Measurements from ENCODE around the gene ZNF48. TPM values are rescaled to one million over a fixed set of nuclear protein-coding genes. Genes with fewer than 3 reads are reported as not detected.

ZNF48 gene
- polyA plus RNA-seq, 1 donor from 2014 or later = 42.3 TPM

- no peaks in the 10 kb centered on the region for H3K27me3 ChIP-seq (ENCODE audit: insufficient read depth, low read depth, low read length)
- H3K79me2 ChIP-seq (replicated peaks; ENCODE audit: insufficient read depth, low read length) = peaks cover 21% of the 10 kb centered on the region
- no peaks in the 10 kb centered on the region for H3K9me3 ChIP-seq (ENCODE audit: low read length)
- no peaks in the 10 kb centered on the region for H3K9me2 ChIP-seq (ENCODE audit: insufficient read depth, low read length)
- H2AFZ ChIP-seq (ENCODE audit: low read depth, low read length) = no peak overlapping the region
- H3K9ac ChIP-seq (ENCODE audit: low read length) = no peak overlapping the region
- TF ChIP-seq TAF1 (IDR thresholded peaks at IDR 0.05; ENCODE audit: low read depth) = no peak
- TF ChIP-seq RAD21 (conservative IDR thresholded peaks at IDR 0.05) = no peak
- no peak for TF ChIP-seq REST (IDR thresholded peaks at IDR 0.05; ENCODE audit: borderline replicate concordance)
- no peak for TF ChIP-seq POLR2AphosphoS5 (IDR thresholded peaks at IDR 0.05)
- TF ChIP-seq CTCF (IDR thresholded peaks at IDR 0.05; ENCODE audit: poor library complexity, severe bottlenecking) = no peak
- TF ChIP-seq MXI1 (conservative IDR thresholded peaks at IDR 0.05; ENCODE audit: poor library complexity, severe bottlenecking) = no peak
- no peak for TF ChIP-seq EP300 (conservative IDR thresholded peaks at IDR 0.05; ENCODE audit: poor library complexity, severe bottlenecking)
- TF ChIP-seq EZH2 (IDR thresholded peaks at IDR 0.05; ENCODE audit: borderline replicate concordance, insufficient read depth, low read length, poor library complexity, severe bottlenecking) = no peak
- no peak for TF ChIP-seq SMC3 (conservative IDR thresholded peaks at IDR 0.05; ENCODE audit: poor library complexity)
- no peaks in the 10 kb centered on the region for H3F3A ChIP-seq (ENCODE audit: insufficient read depth, low read length, poor library complexity, severe bottlenecking)
- H3K4me2 ChIP-seq (ENCODE audit: low read length) = no peak overlapping the region
- no peak overlapping the region for H3K27ac ChIP-seq (ENCODE audit: low read length)
- H4K20me1 ChIP-seq (ENCODE audit: insufficient read depth) = no peaks in the 10 kb centered on the region
- no peaks in the 10 kb centered on the region for H3K36me3 ChIP-seq (ENCODE audit: insufficient read depth, low read length)
- no peak overlapping the region for H3K4me3 ChIP-seq (ENCODE audit: low read length)
These were observed 38.0 kb upstream of the ZNF48 start for GRCh38 chr16:30357085-30357714.

- Histone ChIP-seq H3K27ac (ENCODE audit: low read length) (no peak overlapping the region), H3K36me3 (ENCODE audit: insufficient read depth, low read length) (no peaks in the 10 kb centered on the region)
These were observed 37.3 kb upstream of the ZNF48 start for GRCh38 chr16:30357715-30358576.

More at GRCh38 chr16:30357715-30358576, 37.3 kb upstream of the ZNF48 start:
- Histone ChIP-seq H3F3A (ENCODE audit: insufficient read depth, low read length, poor library complexity, severe bottlenecking) (no peaks in the 10 kb centered on the region), H2AFZ (ENCODE audit: low read depth, low read length) (no peak overlapping the region), H3K27me3 (ENCODE audit: insufficient read depth, low read depth, low read length) (no peaks in the 10 kb centered on the region), H3K9me2 (ENCODE audit: insufficient read depth, low read length) (no peaks in the 10 kb centered on the region), H3K9ac (ENCODE audit: low read length) (no peak overlapping the region), H3K9me3 (ENCODE audit: low read length) (no peaks in the 10 kb centered on the region), H3K4me3 (ENCODE audit: low read length) (no peak overlapping the region), H3K79me2 (replicated peaks; ENCODE audit: insufficient read depth, low read length) (peaks cover 21% of the 10 kb centered on the region), H3K4me2 (ENCODE audit: low read length) (no peak overlapping the region), H4K20me1 (ENCODE audit: insufficient read depth) (no peaks in the 10 kb centered on the region)
- TF ChIP-seq EP300 (conservative IDR thresholded peaks at IDR 0.05; ENCODE audit: poor library complexity, severe bottlenecking) (no peak), REST (IDR thresholded peaks at IDR 0.05; ENCODE audit: borderline replicate concordance) (no peak), RAD21 (conservative IDR thresholded peaks at IDR 0.05) (no peak), MXI1 (conservative IDR thresholded peaks at IDR 0.05; ENCODE audit: poor library complexity, severe bottlenecking) (no peak), CTCF (IDR thresholded peaks at IDR 0.05; ENCODE audit: poor library complexity, severe bottlenecking) (no peak), EZH2 (IDR thresholded peaks at IDR 0.05; ENCODE audit: borderline replicate concordance, insufficient read depth, low read length, poor library complexity, severe bottlenecking) (no peak), POLR2AphosphoS5 (IDR thresholded peaks at IDR 0.05) (no peak), SMC3 (conservative IDR thresholded peaks at IDR 0.05; ENCODE audit: poor library complexity) (no peak), TAF1 (IDR thresholded peaks at IDR 0.05; ENCODE audit: low read depth) (no peak)
